SK-N-SH treated with all-trans-retinoic acid at 6 μM for 48 hours (cell line): ENCODE measurements around the gene TNK1.
A peak's percentile ranks its signal among the peaks of the same experiment; 100 is the strongest.

Experiments used
- ATAC-seq: fragments of 200-7000 bp; cut with Tn5 transposase; 3 replicates; pipeline ENCODE4 v1.9.1; 2020; ENCODE audit warnings: mild to moderate bottlenecking, moderate library complexity
- BACH2 ChIP-seq: fragments of 250-450 bp; sonication (Bioruptor Pico); IDR thresholded peaks from 2 replicates; pipeline ENCODE4 v1.9.0; 2021; ENCODE audit warnings: mild to moderate bottlenecking, borderline replicate concordance
- CREB5 ChIP-seq: fragments of 250-450 bp; sonication (Bioruptor Pico); IDR thresholded peaks from 2 replicates; pipeline ENCODE4 v1.5.1; 2020; ENCODE audit warnings: low read depth, mild to moderate bottlenecking, moderate library complexity
- CSRNP3 ChIP-seq: fragments of 250-450 bp; sonication (Bioruptor Pico); IDR thresholded peaks from 2 replicates; pipeline ENCODE4 v1.5.1; 2021; ENCODE audit warnings: mild to moderate bottlenecking, moderate library complexity
- ESRRG ChIP-seq: fragments of 250-450 bp; sonication (Bioruptor Pico); IDR thresholded peaks from 2 replicates; pipeline ENCODE4 v1.6.1; 2021; ENCODE audit warnings: mild to moderate bottlenecking
- GLIS3 ChIP-seq: fragments of 250-450 bp; sonication (Bioruptor Pico); IDR thresholded peaks from 2 replicates; pipeline ENCODE4 v1.5.0; 2020; ENCODE audit warnings: mild to moderate bottlenecking, moderate library complexity
- ISL1 ChIP-seq: fragments of 250-450 bp; sonication (Bioruptor Pico); IDR thresholded peaks from 2 replicates; pipeline ENCODE4 v2.1.2; 2022; ENCODE audit warnings: mild to moderate bottlenecking, moderate library complexity
- OSR1 ChIP-seq: fragments of 250-450 bp; sonication (Bioruptor Pico); IDR thresholded peaks from 2 replicates; pipeline ENCODE4 v1.8.0; 2022; ENCODE audit warnings: moderate library complexity, mild to moderate bottlenecking, inconsistent platforms
- PATZ1 ChIP-seq: fragments of 250-450 bp; sonication (Bioruptor Pico); IDR thresholded peaks from 2 replicates; pipeline ENCODE4 v1.8.0; 2020; ENCODE audit warnings: mild to moderate bottlenecking, moderate library complexity, borderline replicate concordance
- POU6F1 ChIP-seq: fragments of 250-450 bp; sonication (Bioruptor Pico); IDR thresholded peaks from 2 replicates; pipeline ENCODE4 v1.8.0; 2021; ENCODE audit warnings: low read depth, mild to moderate bottlenecking, moderate library complexity, borderline replicate concordance
- PPARA ChIP-seq: fragments of 250-450 bp; sonication (Bioruptor Pico); IDR thresholded peaks from 2 replicates; pipeline ENCODE4 v1.5.0; 2020; ENCODE audit warnings: mild to moderate bottlenecking, borderline replicate concordance
- RARB ChIP-seq: fragments of 250-450 bp; sonication (Bioruptor Pico); IDR thresholded peaks from 2 replicates; pipeline ENCODE4 v1.8.0; 2021; ENCODE audit warnings: mild to moderate bottlenecking, moderate library complexity
- SNAI2 ChIP-seq: fragments of 250-450 bp; sonication (Bioruptor Pico); IDR thresholded peaks from 2 replicates; pipeline ENCODE4 v1.5.0; 2020; ENCODE audit warnings: mild to moderate bottlenecking, moderate library complexity
- TCF4 ChIP-seq: fragments of 250-450 bp; sonication (Bioruptor Pico); IDR thresholded peaks from 2 replicates; pipeline ENCODE4 v1.8.0; 2021; ENCODE audit warnings: mild to moderate bottlenecking, moderate library complexity, borderline replicate concordance
- TOX ChIP-seq: fragments of 250-450 bp; sonication (Bioruptor Pico); IDR thresholded peaks from 2 replicates; pipeline ENCODE4 v1.8.0; 2021; ENCODE audit warnings: mild to moderate bottlenecking, moderate library complexity, borderline replicate concordance
- TSHZ2 ChIP-seq: fragments of 250-450 bp; sonication (Bioruptor Pico); IDR thresholded peaks from 2 replicates; pipeline ENCODE4 v1.5.0; 2020; ENCODE audit warnings: mild to moderate bottlenecking, moderate library complexity
- ZC3H10 ChIP-seq: fragments of 250-450 bp; sonication (Bioruptor Pico); IDR thresholded peaks from 2 replicates; pipeline ENCODE4 v1.5.1; 2021; ENCODE audit warnings: mild to moderate bottlenecking, moderate library complexity
- ZFP3 ChIP-seq: fragments of 250-450 bp; sonication (Bioruptor Pico); IDR thresholded peaks from 2 replicates; pipeline ENCODE4 v1.5.0; 2020; ENCODE audit warnings: mild to moderate bottlenecking, moderate library complexity
- ZFP30 ChIP-seq: fragments of 450-650 bp; formaldehyde crosslinking; IDR thresholded peaks from 2 replicates; pipeline ENCODE4 v1.5.0; 2022; ENCODE audit warnings: mild to moderate bottlenecking, moderate library complexity
- ZNF565 ChIP-seq: fragments of 450-650 bp; formaldehyde crosslinking; conservative IDR thresholded peaks from 2 replicates; pipeline ENCODE4 v1.5.0; 2020; ENCODE audit warnings: low read depth, mild to moderate bottlenecking, moderate library complexity
- ZNF70 ChIP-seq: fragments of 450-650 bp; formaldehyde crosslinking; IDR thresholded peaks from 2 replicates; pipeline ENCODE4 v1.5.0; 2020; ENCODE audit warnings: mild to moderate bottlenecking, moderate library complexity
- ZNF8 ChIP-seq: fragments of 450-650 bp; formaldehyde crosslinking; IDR thresholded peaks from 2 replicates; pipeline ENCODE4 v1.5.0; 2020; ENCODE audit warnings: mild to moderate bottlenecking, moderate library complexity

TNK1 gene

GRCh38 chr17:7382901-7383300 lies 2.0 kb downstream of the TNK1 start (continued):
- TF ChIP-seq TSHZ2 = no peak
- no peak for TF ChIP-seq ZFP30 (CRISPR knock-in tag)
- no peak for TF ChIP-seq ZC3H10 (CRISPR knock-in tag)

- ATAC-seq = peak; percentile 4
- TF ChIP-seq BACH2 (CRISPR knock-in tag) (no peak), TOX (CRISPR knock-in tag) (no peak), TSHZ2 (no peak)
These were observed 2.5 kb downstream of the TNK1 start for GRCh38 chr17:7383371-7383741.

- ATAC-seq = peak; percentile 79
- TF ChIP-seq ESRRG (CRISPR knock-in tag) (no peak), ISL1 (CRISPR knock-in tag) (no peak), TOX (CRISPR knock-in tag) (no peak), ZNF8 (no peak), CREB5 (no peak), GLIS3 (no peak; the same call in 1 of the 2 replicates), BACH2 (CRISPR knock-in tag) (no peak), ZC3H10 (CRISPR knock-in tag) (no peak), POU6F1 (CRISPR knock-in tag) (no peak), ZNF70 (no peak), ZNF565 (CRISPR knock-in tag) (no peak), CSRNP3 (CRISPR knock-in tag) (no peak), ZFP30 (CRISPR knock-in tag) (no peak), PATZ1 (CRISPR knock-in tag) (no peak), ZFP3 (no peak), RARB (CRISPR knock-in tag) (no peak), SNAI2 (CRISPR knock-in tag) (no peak), OSR1 (CRISPR knock-in tag) (no peak), TCF4 (CRISPR knock-in tag) (no peak), PPARA (CRISPR knock-in tag) (no peak)
These were observed 3.0 kb downstream of the TNK1 start for GRCh38 chr17:7383742-7384488.
